H1 (cell line): ENCODE measurements around the gene CBLC. TPM values are rescaled to one million over a fixed set of nuclear protein-coding genes. Genes with fewer than 3 reads are reported as not detected.
A peak's percentile ranks its signal among the peaks of the same experiment; 100 is the strongest.

Experiments used
- ASH2L ChIP-seq: fragments of 200-600, 300-600 bp; sonication (generic); IDR thresholded peaks from one replicate; pipeline ENCODE4 v1.7.1; 2017; ENCODE audit warnings: low read length
- CHD7 ChIP-seq: fragments of 300-600 bp; sonication (generic); IDR thresholded peaks from 2 replicates; pipeline ENCODE4 v1.7.1; 2012; ENCODE audit warnings: low read length, moderate library complexity, mild to moderate bottlenecking, inconsistent platforms; ENCODE audit not compliant: insufficient replicate concordance
- CREB1 ChIP-seq: IDR thresholded peaks from 2 replicates; pipeline ENCODE4 v1.6.1; 2012; ENCODE audit warnings: inconsistent platforms
- CTCF ChIP-seq, 3 experiments: IDR thresholded peaks; 1 replicate in 2 of 3; 2 replicates in 1 of 3; pipeline versions ENCODE4 v1.5.1 to v1.6.1; 2011; ENCODE audit warnings: low read length in 3 of 3, mild to moderate bottlenecking in 3 of 3, inconsistent platforms in 2 of 3, low read depth in 1 of 3, moderate library complexity in 1 of 3; ENCODE audit not compliant: insufficient read depth in 1 of 3; ENCODE audit errors: control extremely low read depth in 1 of 3
- EGR1 ChIP-seq: IDR thresholded peaks from 2 replicates; pipeline ENCODE4 v1.6.1; 2011; ENCODE audit warnings: low read depth, low read length, borderline replicate concordance
- POLR2A ChIP-seq, 2 experiments: IDR thresholded peaks; 1 replicate in 1 of 2; 2 replicates in 1 of 2; pipeline ENCODE4 v1.6.1; 2011; ENCODE audit warnings: low read depth in 2 of 2, low read length in 2 of 2, mild to moderate bottlenecking in 2 of 2; ENCODE audit errors: control extremely low read depth in 1 of 2
- SP1 ChIP-seq: IDR thresholded peaks from 2 replicates; pipeline ENCODE4 v1.6.1; 2011; ENCODE audit warnings: low read depth, low read length
- TCF12 ChIP-seq: IDR thresholded peaks from 2 replicates; pipeline ENCODE4 v1.6.1; 2011; ENCODE audit warnings: low read depth, mild to moderate bottlenecking, low read length
- polyA plus RNA-seq, 7 experiments: library from polyadenylated mRNA; depleted of rRNA in 3 of 7; stranded (reverse) in 5 of 7; unstranded in 2 of 7; fragments of >200 nt in 5 of 7; fragments of 200-250 nt in 2 of 7; gene quantifications; 1 replicate in 5 of 7; 2 replicates in 1 of 7; 4 replicates in 1 of 7; pipeline versions ENCODE4 v1.2.1 to v1.2.3, GENCODE V29; 2011 to 2013; ENCODE audit warnings: missing spikeins in 2 of 7, mixed read lengths in 2 of 7
- total RNA-seq: library from RNA; stranded (reverse); fragmentation: NEBNext Ultra II Directional; extraction: Animal tissue kit (Norgen Biotek cat#: 25700); gene quantifications from 2 replicates; pipeline ENCODE4 v1.2.1, GENCODE V29; 2021

Gene CBLC
- total and polyA plus RNA-seq, 2 of the 8 experiments (the other 6 are each of a cell fraction or from before 2014, with no cell fraction given): 17.4 to 35.7 TPM

GRCh38 chr19:44770550-44771257, 7.0 kb upstream of the CBLC start (continued):
- TF ChIP-seq CHD7 (no peak), SP1 (peak; percentile 68; the same call in 1 of the 2 replicates), CREB1 (no peak), ASH2L (no peak), TCF12 (no peak), CTCF (IDR thresholded peaks at IDR 0.05; ENCODE audit: control extremely low read depth in 1 of 3, insufficient read depth in 1 of 3, low read depth in 1 of 3, low read length in 3 of 3) (peak; percentile 56 to 85 (median 76)), EGR1 (no peak), POLR2A (IDR thresholded peaks at IDR 0.05; ENCODE audit: control extremely low read depth in 1 of 2, low read depth in 2 of 2, low read length in 2 of 2) (no peak)
